Measurements from ENCODE around the gene GRAMD4.
A peak's percentile ranks its signal among the peaks of the same experiment; 100 is the strongest.

GRAMD4 gene

DNA sequence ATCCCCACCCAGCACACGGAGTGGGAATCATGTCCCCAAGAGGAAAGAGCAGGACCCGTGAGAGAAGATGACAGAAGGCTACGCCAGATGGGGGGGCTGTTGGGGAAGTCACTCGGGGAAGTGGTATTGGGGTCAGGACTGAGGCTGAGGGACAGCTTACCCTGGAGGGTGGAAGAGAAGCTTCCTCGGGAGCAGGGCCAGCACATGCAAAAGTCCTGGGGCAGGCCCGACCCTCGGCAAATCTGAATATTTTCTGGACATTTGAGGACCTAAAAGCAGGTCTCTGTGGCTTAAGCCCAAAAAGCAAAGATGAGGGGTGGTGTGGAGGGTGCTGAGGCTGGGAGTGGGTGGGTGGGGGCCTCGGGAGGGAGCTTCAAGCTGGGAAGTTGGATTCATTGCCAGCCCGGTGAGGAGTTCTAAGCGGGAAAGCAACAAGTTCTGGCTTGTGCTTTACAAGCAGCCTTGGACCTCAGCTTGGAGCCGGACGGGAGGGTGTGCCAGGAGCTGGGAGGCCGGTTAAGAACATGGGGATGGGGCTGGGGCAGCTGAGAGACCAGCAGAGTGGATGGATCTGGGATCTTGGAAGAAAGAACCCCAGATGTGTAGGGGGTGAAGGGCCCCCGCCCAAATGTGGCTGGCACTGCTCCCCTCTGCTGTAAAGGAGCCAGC lies 34.9 kb downstream of the GRAMD4 start:
- TF ChIP-seq CTCF (conservative IDR thresholded peaks at IDR 0.05; ENCODE audit: low read depth) = no peak
- ChIA-PET POLR2A (ENCODE audit: low non-redundant PET) (no interaction called here), CTCF (interaction anchor here (0.6 to 0.8 kb wide), 4 partner anchors 91 to 174 kb away, joined by 3 to 4 read pairs (median 4); no protein-coding TSS in a partner anchor)
- peak; percentile 36 for DNase-seq (ENCODE audit: low spot score)
- peak overlapping the region; percentile 77 for H3K27ac ChIP-seq

DNA sequence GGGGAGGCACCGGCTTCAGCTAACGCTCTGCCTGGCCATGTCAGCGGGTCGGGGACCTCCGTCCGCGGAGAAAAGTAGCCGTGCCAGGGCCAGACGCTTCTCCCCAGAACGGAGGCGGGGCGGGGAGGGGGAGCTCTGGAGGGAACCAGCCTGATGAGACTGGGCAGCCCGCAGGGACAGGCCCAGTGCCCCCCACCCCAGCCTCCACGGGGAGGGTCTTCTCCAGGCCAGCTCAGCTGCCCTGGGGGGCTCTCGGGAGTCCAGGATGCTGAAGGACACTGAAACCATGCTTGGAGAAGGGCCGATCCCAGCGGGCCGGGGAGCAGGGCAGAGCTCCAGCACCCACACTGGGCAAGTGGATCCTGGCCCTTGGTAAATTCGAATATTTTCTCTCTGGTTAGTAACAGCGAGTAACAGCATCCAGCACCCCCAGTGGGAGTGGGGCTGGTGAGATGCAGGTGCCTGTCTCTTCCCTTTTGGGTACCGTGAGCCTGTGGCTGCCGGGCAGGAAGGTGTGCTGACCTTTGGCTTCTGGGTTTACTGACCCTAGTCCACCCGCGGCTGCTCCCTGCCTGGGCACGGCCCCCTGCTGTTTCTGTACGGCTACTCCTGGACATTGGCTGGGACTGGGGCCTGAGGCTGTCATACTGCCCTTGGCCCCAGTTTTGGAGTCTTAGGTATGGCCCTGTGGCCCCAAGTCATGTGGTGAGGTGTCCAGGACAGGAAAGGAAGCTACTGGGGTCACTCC lies 35.8 kb downstream of the GRAMD4 start:
- ChIA-PET CTCF (interaction anchor here (0.7 kb wide), 1 partner anchor 92 kb away, joined by 4 read pairs; no protein-coding TSS in a partner anchor), POLR2A (ENCODE audit: low non-redundant PET) (no interaction called here)
- H3K27ac ChIP-seq = peak overlapping the region; percentile 77

GRCh38 chr22:46656856-46657654 lies 36.9 kb downstream of the GRAMD4 start:
- CTCF ChIA-PET = interaction anchor here (1.3 kb wide), 1 partner anchor 93 kb away, joined by 4 read pairs; no protein-coding TSS in a partner anchor
- TF ChIP-seq CTCF (conservative IDR thresholded peaks at IDR 0.05; ENCODE audit: low read depth) = no peak
- no peak for DNase-seq (ENCODE audit: low spot score)
- POLR2A ChIA-PET (ENCODE audit: low non-redundant PET) = no interaction called here
- peak overlapping the region; percentile 77 for H3K27ac ChIP-seq

More for the DNA sequence above, 35.8 kb downstream of the GRAMD4 start:
- DNase-seq (ENCODE audit: low spot score) = no peak
- TF ChIP-seq CTCF (conservative IDR thresholded peaks at IDR 0.05; ENCODE audit: low read depth) = no peak

DNA sequence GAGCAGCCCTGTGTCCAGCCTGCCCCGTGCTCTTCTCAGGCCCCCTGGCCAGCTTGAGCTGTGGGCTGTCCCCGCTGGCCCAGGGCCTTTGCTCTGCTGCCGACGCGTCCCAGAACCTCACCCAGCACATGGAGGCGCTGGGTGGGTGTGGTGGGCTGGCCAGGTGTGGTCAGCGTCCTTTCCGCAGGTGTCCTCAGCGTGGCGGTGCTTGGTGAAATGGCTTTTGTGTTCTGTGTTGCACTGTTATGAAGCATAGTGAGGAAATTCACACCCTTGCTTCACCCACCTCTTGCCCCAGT lies 37.4 kb downstream of the GRAMD4 start:
- DNase-seq (ENCODE audit: low spot score) = no peak
- TF ChIP-seq CTCF (conservative IDR thresholded peaks at IDR 0.05; ENCODE audit: low read depth) = no peak
- CTCF ChIA-PET = interaction anchor here (1.3 kb wide), 1 partner anchor 94 kb away, joined by 4 read pairs; no protein-coding TSS in a partner anchor
- POLR2A ChIA-PET (ENCODE audit: low non-redundant PET) = no interaction called here
- H3K27ac ChIP-seq = peak overlapping the region; percentile 77

DNA sequence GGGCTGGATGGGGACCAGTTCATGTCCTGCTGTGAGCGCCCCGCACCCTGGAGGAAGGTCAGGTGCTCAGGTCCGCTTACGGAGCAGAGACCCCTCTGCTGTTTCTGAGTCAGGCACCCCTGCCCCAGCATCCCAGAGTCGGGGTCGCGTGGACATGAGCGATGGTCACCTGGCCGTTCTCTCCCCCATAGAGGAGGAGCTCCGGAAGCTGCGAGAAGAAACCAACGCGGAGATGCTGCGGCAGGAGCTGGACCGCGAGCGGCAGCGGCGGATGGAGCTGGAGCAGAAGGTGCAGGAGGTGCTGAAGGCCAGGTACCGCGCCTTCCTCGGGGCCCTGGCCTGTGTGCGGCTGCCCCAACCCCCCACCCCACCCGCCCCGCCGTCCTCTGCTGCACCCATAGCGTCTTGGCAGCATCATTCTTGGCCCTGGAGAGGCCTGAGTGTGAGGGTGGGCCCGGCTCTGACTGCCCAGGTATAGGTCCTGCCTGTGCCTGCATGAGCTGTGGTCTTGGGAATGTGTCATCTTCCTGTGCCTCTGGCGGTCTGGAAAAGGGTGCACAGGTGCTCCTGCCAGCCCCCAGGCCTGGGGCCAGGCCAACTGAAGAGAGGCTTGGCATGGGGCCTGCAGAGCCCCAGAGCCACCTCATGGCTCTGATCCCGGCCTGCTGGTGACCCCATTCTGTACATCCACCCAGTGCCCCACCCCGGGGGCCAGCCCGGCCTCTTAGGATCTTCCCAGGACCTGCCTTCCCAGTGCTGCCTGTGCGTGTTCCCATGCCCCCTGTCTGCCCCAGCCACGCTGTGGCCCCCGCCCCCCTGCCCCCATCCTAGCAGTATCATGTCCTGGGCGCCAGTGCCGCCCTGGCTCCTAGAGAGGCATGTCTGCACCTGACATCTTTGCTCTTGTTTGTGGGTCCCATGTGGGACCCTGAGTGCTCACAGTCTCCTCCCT lies 38.1 kb downstream of the GRAMD4 start:
- CTCF ChIA-PET = interaction anchor here (1.3 kb wide), 1 partner anchor 95 kb away, joined by 4 read pairs; no protein-coding TSS in a partner anchor
- no peak for TF ChIP-seq CTCF (conservative IDR thresholded peaks at IDR 0.05; ENCODE audit: low read depth)
- POLR2A ChIA-PET (ENCODE audit: low non-redundant PET) = no interaction called here
- peak overlapping the region; percentile 77 for H3K27ac ChIP-seq
- DNase-seq (ENCODE audit: low spot score) = peak; percentile 71

Data from RWPE1 (cell line).